Pancreas (tissue), 10 donors: ENCODE results near the gene LMOD1. TPM values are rescaled to one million over a fixed set of nuclear protein-coding genes. Genes with fewer than 3 reads are reported as not detected.

Experiments used
- ATAC-seq, 4 donors: fragments of 200-7000 bp; cut with Tn5 transposase; one replicate each; pipeline versions ENCODE4 v1.8.0 to v1.9.1; 2020; ENCODE audit warnings: mild to moderate bottlenecking in 4 of 4, moderate library complexity in 4 of 4
- DNase-seq, 6 donors: peaks; one replicate each; pipeline ENCODE4 v3.0.0-alpha.2; 2020
- FAIRE-seq: peaks from 2 replicates; lab custom pipeline; 2012; peaks lifted over from hg19 to GRCh38; lab: Jason Lieb, UNC
- H3K27ac ChIP-seq, 4 donors: fragments of 200-600 bp; sonication (generic); 1 replicate in 3 of 4; 2 replicates in 1 of 4; pipeline versions ENCODE4 v1.5.0 to v1.8.0; 2020
- H3K27me3 ChIP-seq, 4 donors: fragments of 200-600 bp; one replicate each; pipeline ENCODE4 v1.8.0; 2021
- H3K36me3 ChIP-seq, 3 donors: fragments of 200-600 bp; sonication (generic) in 1 of 3; one replicate each; pipeline versions ENCODE4 v1.5.0 to v1.8.0; 2020 to 2021
- H3K4me1 ChIP-seq, 3 donors: fragments of 200-600 bp; one replicate each; pipeline ENCODE4 v1.8.0; 2021
- H3K4me3 ChIP-seq, 4 donors: fragments of 200-600 bp; sonication (generic) in 2 of 4; one replicate each; pipeline versions ENCODE4 v1.5.0 to v1.8.0; 2020 to 2021
- H3K9me3 ChIP-seq, 4 donors: fragments of 200-600 bp; one replicate each; pipeline ENCODE4 v1.8.0; 2021
- CTCF ChIP-seq, 4 donors: fragments of 200-600 bp; sonication (generic) in 3 of 4; IDR thresholded peaks; one replicate each; pipeline versions ENCODE4 v1.5.0 to v1.8.0; 2021; ENCODE audit warnings: antibody characterized with exemption in 4 of 4
- WGBS, 2 donors: extraction: QIAGEN DNeasy Blood & Tissue Kit; methylation state at CpG; one replicate each; pipeline ENCODE4 v1.1.7; 2013; 5-methylcytosine and 5-hydroxymethylcytosine counted together
- intact Hi-C, 3 donors: fragments of 100-400 bp; cut with DNase I; formaldehyde crosslinking; loops; one replicate each; pipeline versions ENCODE4 v1.11.1 to v1.14.2; 2022
- polyA plus RNA-seq, 2 donors: library from polyadenylated mRNA; stranded (reverse); fragments of 200-250 nt; gene quantifications; one replicate each; pipeline ENCODE4 v1.2.3, GENCODE V29; 2013
- total RNA-seq, 6 donors: library from RNA; stranded (reverse); fragmentation: NEBNext Ultra II Directional in 4 of 6; extraction: Animal tissue kit (Norgen Biotek cat#: 25700) in 4 of 6; gene quantifications; one replicate each; pipeline versions ENCODE4 v1.2.1 to v1.2.4, GENCODE V29; 2021 to 2023
- donor health status: healthy with polysubstance abuse.
- donor health status: DM: no; HTN: no; CAD: no; lungs with moderate emphysema.
- donor health status: DM: no; HTN: no; CAD: no.
- donor health status: control.
- donor health status: control.
- donor health status: Bipolar disorder and iron deficiency.
- donor health status: DM: yes; HTN: yes; CAD: no.
- donor health status: DM: no; HTN: no; CAD: no.
- donor health status: DM: no; HTN: no; CAD: no.
- donor health status: DM: yes; HTN: yes; CAD: no.

The LMOD1 gene
- total and polyA plus RNA-seq, 8 donors = 0.67 to 13.6 (median 2.1) TPM

- Histone ChIP-seq H3K4me3 (no peak overlapping the region), H3K9me3 (no peaks in the 10 kb centered on the region), H3K27ac (no peak overlapping the region), H3K27me3 (no peaks in the 10 kb centered on the region), H3K36me3 (no peaks in the 10 kb centered on the region), H3K4me1 (peaks cover 0 to 8% (median 4%) of the 10 kb centered on the region in 3 donors)
- FAIRE-seq (no peak), ATAC-seq (no peak), DNase-seq (peak in 1 of 6 donors; percentile 18)
- TF ChIP-seq CTCF (IDR thresholded peaks at IDR 0.05) = no peak
- intact Hi-C loops = no loop called here
- WGBS, 2 donors = 75 to 78% methylated on average over 9 of the region's 9 CpGs
Measured at GRCh38 chr1:201886103-201886885, 60.1 kb downstream of the LMOD1 start.

GRCh38 chr1:201885531-201886075 is 60.7 kb downstream of the LMOD1 start:
- Histone ChIP-seq H3K4me3 (no peak overlapping the region), H3K4me1 (peaks cover 0 to 8% (median 4%) of the 10 kb centered on the region in 3 donors), H3K36me3 (no peaks in the 10 kb centered on the region), H3K9me3 (no peaks in the 10 kb centered on the region), H3K27ac (no peak overlapping the region), H3K27me3 (no peaks in the 10 kb centered on the region)
- TF ChIP-seq CTCF (IDR thresholded peaks at IDR 0.05) = no peak
- whole genome bisulfite sequencing, 2 donors = 74% methylated on average over 6 of the region's 6 CpGs
- ATAC-seq = no peak
- peak in 1 of 6 donors; percentile 33 for DNase-seq
- no peak for FAIRE-seq
- intact Hi-C loops = no loop called here

- FAIRE-seq = no peak
- intact Hi-C loops = no loop called here
- Histone ChIP-seq H3K36me3 (no peaks in the 10 kb centered on the region), H3K4me3 (no peak overlapping the region), H3K4me1 (peaks cover 0 to 8% (median 4%) of the 10 kb centered on the region in 3 donors), H3K27ac (no peak overlapping the region), H3K9me3 (no peaks in the 10 kb centered on the region), H3K27me3 (no peaks in the 10 kb centered on the region)
- peak in 1 of 6 donors; percentile 38 for DNase-seq
- WGBS, 2 donors = 50 to 60% methylated on average over 1 of the region's 1 CpG
- TF ChIP-seq CTCF (IDR thresholded peaks at IDR 0.05) = no peak
- ATAC-seq = no peak
Measured at GRCh38 chr1:201884425-201884824, 61.9 kb downstream of the LMOD1 start.

GRCh38 chr1:201883786-201884185 is 62.6 kb downstream of the LMOD1 start:
- Histone ChIP-seq H3K9me3 (no peaks in the 10 kb centered on the region), H3K27me3 (no peaks in the 10 kb centered on the region), H3K4me3 (no peak overlapping the region), H3K4me1 (peaks cover 0 to 8% (median 4%) of the 10 kb centered on the region in 3 donors), H3K27ac (no peak overlapping the region), H3K36me3 (no peaks in the 10 kb centered on the region)
- no peak for TF ChIP-seq CTCF (IDR thresholded peaks at IDR 0.05)
- intact Hi-C loops = no loop called here
- peak in 3 of 4 donors; percentile 41 to 57 (median 44) for ATAC-seq
- FAIRE-seq = no peak
- DNase-seq = peak in 4 of 6 donors; percentile 24 to 48 (median 46)
- 9 to 12% methylated on average over 7 of the region's 7 CpGs for WGBS, 2 donors

DNA sequence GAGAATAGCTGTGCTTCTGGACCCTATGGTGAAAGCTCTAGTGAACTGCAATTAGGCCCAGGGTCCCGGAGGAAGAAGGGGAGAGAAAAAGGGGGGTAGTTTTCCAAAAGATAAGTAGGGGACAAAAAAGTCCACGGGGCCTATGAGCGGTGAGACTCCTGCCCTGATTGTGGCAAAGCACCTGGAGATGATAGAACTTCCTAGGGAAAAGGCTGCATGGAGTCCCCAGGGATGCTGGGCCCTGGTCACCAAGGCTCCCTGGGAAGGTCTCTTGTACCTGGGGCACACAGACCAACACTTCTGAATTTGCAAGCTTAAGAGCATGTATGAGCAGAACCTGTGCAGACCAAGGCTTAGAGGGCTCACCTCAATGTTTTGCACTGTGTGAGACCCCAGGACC is 63.1 kb downstream of the LMOD1 start:
- FAIRE-seq (no peak), DNase-seq (peak in 1 of 6 donors; percentile 19), ATAC-seq (no peak)
- no peaks in the 10 kb centered on the region for H3K27me3 ChIP-seq
- 63 to 67% methylated on average over 3 of the region's 3 CpGs for WGBS, 2 donors
- H3K36me3 ChIP-seq = no peaks in the 10 kb centered on the region
- no peak overlapping the region for H3K27ac ChIP-seq
- intact Hi-C loops = no loop called here
- H3K4me1 ChIP-seq = peaks cover 0 to 8% (median 4%) of the 10 kb centered on the region in 3 donors
- H3K4me3 ChIP-seq = no peak overlapping the region
- H3K9me3 ChIP-seq = no peaks in the 10 kb centered on the region
- no peak for TF ChIP-seq CTCF (IDR thresholded peaks at IDR 0.05)
